ENCODE data around the gene SIX1. TPM values are rescaled to one million over a fixed set of nuclear protein-coding genes. Genes with fewer than 3 reads are reported as not detected.

The SIX1 gene
- total and polyA plus RNA-seq, 2 of the 13 experiments (the other 11 are each of a cell fraction or from before 2014, with no cell fraction given): 1.7 to 6.5 TPM

DNA sequence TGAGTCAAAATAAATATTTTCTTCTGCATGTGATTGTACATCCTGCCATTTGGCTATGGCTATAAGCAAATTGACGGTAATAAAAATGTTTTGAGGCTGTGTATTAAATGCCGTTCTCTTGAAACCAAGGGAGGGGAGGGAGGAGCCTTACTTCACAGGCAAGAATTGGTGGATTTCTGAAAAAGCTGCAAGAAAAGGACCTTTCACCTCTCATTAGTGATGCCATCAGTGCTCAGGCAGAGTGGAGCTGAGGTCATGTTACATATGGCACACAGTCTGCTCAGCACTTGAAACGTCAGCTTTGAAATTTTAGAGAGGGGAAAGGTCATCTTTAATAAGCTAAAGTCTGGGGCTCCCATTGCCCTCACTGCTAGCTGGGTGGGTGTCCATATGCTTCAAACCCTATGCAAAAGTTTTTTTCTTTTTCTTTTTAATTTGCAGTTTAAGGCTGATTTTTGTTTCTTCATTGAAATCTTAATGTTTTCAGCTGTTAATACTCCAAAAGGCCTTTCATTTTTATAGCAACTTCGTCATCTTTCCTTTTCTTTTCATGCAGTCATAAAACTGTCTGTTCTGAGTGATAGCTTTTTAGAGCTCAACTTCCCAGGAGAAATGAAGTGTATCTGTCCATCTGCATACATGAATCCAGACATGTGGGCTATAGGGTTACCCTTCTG lies 9.8 kb upstream of the SIX1 start (continued):
- TF ChIP-seq ZNF318 (CRISPR knock-in tag; IDR thresholded peaks at IDR 0.05) (no peak), DNMT3B (CRISPR knock-in tag; conservative IDR thresholded peaks at IDR 0.05) (no peak), NR2F6 (IDR thresholded peaks at IDR 0.05) (peak; percentile 76), NR2F6 (CRISPR knock-in tag; IDR thresholded peaks at IDR 0.05) (peak; percentile 84), ZSCAN30 (CRISPR knock-in tag; IDR thresholded peaks at IDR 0.05) (no peak), CSRNP1 (CRISPR knock-in tag; IDR thresholded peaks at IDR 0.05) (no peak), ATM (IDR thresholded peaks at IDR 0.05; ENCODE audit: borderline replicate concordance) (no peak), ZNF883 (CRISPR knock-in tag; IDR thresholded peaks at IDR 0.05; ENCODE audit: not compliant biosample characterization) (no peak), ARID2 (CRISPR knock-in tag; IDR thresholded peaks at IDR 0.05; ENCODE audit: borderline replicate concordance) (no peak)
- TF ChIP-seq, protein P1, sequence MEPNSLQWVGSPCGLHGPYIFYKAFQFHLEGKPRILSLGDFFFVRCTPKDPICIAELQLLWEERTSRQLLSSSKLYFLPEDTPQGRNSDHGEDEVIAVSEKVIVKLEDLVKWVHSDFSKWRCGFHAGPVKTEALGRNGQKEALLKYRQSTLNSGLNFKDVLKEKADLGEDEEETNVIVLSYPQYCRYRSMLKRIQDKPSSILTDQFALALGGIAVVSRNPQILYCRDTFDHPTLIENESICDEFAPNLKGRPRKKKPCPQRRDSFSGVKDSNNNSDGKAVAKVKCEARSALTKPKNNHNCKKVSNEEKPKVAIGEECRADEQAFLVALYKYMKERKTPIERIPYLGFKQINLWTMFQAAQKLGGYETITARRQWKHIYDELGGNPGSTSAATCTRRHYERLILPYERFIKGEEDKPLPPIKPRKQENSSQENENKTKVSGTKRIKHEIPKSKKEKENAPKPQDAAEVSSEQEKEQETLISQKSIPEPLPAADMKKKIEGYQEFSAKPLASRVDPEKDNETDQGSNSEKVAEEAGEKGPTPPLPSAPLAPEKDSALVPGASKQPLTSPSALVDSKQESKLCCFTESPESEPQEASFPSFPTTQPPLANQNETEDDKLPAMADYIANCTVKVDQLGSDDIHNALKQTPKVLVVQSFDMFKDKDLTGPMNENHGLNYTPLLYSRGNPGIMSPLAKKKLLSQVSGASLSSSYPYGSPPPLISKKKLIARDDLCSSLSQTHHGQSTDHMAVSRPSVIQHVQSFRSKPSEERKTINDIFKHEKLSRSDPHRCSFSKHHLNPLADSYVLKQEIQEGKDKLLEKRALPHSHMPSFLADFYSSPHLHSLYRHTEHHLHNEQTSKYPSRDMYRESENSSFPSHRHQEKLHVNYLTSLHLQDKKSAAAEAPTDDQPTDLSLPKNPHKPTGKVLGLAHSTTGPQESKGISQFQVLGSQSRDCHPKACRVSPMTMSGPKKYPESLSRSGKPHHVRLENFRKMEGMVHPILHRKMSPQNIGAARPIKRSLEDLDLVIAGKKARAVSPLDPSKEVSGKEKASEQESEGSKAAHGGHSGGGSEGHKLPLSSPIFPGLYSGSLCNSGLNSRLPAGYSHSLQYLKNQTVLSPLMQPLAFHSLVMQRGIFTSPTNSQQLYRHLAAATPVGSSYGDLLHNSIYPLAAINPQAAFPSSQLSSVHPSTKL (CRISPR knock-in tag; IDR thresholded peaks at IDR 0.05): peak; percentile 52
- TF ChIP-seq, protein P2, sequence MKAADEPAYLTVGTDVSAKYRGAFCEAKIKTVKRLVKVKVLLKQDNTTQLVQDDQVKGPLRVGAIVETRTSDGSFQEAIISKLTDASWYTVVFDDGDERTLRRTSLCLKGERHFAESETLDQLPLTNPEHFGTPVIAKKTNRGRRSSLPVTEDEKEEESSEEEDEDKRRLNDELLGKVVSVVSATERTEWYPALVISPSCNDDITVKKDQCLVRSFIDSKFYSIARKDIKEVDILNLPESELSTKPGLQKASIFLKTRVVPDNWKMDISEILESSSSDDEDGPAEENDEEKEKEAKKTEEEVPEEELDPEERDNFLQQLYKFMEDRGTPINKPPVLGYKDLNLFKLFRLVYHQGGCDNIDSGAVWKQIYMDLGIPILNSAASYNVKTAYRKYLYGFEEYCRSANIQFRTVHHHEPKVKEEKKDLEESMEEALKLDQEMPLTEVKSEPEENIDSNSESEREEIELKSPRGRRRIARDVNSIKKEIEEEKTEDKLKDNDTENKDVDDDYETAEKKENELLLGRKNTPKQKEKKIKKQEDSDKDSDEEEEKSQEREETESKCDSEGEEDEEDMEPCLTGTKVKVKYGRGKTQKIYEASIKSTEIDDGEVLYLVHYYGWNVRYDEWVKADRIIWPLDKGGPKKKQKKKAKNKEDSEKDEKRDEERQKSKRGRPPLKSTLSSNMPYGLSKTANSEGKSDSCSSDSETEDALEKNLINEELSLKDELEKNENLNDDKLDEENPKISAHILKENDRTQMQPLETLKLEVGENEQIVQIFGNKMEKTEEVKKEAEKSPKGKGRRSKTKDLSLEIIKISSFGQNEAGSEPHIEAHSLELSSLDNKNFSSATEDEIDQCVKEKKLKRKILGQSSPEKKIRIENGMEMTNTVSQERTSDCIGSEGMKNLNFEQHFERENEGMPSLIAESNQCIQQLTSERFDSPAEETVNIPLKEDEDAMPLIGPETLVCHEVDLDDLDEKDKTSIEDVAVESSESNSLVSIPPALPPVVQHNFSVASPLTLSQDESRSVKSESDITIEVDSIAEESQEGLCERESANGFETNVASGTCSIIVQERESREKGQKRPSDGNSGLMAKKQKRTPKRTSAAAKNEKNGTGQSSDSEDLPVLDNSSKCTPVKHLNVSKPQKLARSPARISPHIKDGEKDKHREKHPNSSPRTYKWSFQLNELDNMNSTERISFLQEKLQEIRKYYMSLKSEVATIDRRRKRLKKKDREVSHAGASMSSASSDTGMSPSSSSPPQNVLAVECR (CRISPR knock-in tag; IDR thresholded peaks at IDR 0.05; ENCODE audit: borderline replicate concordance): no peak
